Pons (tissue), 1 donor: ENCODE measurements around the gene ATOH7.
"Not testable (repeated sequence)": the region's sequence is repeated elsewhere in the genome, so short reads cannot be mapped to it uniquely, and the experiment has no call there.

Experiments
- DNase-seq: peaks from one replicate; pipeline ENCODE4 v3.0.0-alpha.2; 2016; ENCODE audit warnings: low spot score

The ATOH7 gene

DNA sequence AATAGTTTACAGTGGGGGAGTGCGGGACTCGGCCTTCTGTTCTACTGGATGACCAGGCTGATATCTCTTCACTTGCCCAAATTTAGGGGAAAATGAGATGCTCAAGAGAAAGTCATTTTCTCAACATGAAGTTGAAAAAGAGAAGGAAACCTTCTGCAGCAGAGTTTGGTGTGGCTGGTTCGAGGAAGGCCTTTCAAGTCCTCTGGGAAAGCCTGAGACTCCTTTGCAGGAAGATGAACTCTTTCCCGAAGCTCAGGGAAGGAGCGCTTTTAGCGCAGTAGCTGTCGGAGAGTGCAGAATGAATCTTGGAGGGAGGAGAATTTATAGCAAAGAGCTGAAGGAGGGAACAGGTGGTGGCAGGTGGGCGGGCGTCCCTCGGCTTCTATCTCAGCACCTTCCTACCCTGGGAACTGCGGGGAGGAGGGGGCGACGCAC lies at the start of gene ATOH7:
Gene ATOH7 (minus strand): TSS at position 297 of the 435 bp plus-strand sequence. CDS start 436 bp downstream, outside the sequence.
- DNase-seq: peak; percentile 28

DNA sequence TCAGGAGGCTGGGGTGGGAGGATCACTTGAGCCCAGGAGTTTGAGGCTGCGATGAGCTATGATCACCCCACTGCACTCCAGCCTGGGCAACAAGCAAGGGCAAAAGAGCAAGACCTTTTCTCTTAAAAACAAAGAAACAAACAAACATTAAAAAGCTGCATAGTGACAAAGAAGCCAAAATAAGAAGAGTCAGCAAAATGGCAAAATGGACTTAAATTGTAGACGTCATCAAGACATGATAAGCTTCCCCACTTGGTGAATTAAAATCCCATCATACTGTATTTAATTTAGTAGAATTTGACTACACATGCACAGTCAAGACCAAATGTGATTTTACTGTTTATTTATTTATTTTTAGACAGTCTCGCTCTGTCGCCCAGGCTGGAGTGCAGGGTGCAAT lies 48.8 kb upstream of the ATOH7 start:
- no peak for DNase-seq

DNA sequence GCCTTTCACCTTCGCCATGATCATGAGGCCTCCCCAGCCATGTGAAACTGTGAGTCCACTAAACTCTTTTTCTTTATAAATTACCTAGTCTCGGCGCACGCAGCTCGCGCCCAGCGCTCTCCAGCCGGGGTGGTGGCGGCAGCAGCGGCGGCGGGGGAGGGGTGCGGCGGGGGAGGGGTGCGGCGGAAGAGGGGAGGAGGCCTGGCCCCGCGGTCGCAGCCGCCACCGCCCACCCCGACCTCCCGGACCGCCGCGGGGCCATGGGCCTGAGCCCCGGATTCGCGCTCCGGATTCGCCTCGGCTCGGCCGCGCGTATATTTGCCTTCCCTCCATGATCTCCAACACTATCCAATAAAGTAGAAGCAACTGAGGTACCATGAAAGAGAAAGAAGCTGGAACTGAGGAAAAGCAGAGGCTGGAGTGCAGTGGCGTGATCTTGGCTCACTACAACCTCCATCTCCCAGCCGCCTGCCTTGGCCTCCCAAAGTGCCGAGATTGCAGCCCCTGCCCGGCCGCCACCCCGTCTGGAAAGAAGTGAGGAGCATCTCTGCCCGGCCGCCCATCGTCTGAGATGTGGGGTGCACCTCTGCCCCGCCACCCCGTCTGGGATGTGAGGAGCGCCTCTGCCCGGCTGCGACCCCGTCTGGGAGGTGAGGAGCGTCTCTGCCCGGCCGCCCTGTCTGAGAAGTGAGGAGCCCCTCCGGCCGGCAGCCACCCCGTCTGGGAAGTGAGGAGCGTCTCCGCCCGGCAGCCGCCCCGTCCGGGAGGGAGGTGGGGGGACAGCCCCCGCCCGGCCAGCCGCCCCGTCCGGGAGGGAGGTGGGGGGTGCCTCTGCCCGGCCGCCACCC lies 47.2 kb upstream of the ATOH7 start:
- not testable (repeated sequence) for DNase-seq

DNA sequence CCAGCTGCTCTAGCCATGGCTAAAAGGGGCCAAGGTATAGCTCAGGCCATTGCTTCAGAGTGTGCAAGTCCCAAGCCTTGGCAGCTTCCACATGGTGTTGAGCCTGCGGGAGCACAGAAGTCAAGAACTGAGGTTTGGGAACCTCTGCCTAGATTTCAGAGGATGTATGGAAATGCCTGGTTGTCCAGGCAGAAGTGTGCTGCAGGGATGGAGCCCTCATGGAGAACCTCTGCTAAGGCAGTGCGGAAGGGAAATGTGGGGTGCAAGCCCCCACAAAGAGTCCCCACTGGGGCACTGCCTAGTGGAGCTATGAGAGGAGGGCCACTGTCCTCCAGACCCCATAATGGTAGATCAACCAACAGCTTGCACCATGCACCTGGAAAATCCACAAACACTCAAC lies 45.9 kb upstream of the ATOH7 start:
- not testable (repeated sequence) for DNase-seq

DNA sequence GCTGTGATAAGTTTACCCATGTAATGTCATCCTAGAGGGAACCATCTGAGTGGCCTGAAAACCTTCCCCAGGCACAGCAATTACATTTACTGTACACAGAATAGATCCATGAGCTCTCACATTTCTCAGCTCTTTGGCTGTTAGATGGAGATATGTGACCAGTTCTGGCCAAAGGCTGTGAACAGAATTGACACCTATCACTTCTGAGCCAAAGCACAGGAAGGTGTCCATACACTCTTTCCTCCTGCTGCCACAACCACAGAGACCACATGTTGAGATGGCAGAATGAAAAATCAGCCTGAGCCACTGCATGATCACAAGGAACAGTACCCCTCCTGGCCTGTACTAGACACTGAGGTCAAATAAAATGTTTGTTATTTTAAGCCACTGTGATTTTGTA lies 44.3 kb upstream of the ATOH7 start:
- no peak for DNase-seq

DNA sequence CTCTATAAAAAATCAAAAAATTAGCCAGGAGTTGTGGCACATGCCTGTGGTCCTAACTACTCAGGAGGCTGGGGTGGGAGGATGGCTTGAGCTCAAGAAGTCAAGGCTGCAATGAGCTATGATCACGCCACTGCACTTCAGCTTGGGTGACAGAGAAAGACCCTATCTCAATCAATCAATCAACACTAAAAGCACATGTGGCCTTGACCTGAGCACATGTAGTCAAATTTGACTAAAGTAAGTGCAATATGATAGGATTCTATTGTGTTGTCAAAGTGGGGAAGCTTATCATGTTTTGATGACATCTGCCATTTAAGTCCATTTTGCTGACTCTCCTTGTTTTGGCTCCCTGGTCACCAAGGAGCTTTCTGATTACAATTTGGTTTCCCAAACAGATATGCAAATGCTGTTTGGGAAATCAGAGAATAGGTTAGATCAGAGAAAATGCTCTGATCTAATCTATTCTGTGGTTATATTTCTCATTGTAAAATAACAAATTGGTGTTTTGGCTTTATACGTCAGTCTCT lies 43.8 kb upstream of the ATOH7 start:
- no peak for DNase-seq

DNA sequence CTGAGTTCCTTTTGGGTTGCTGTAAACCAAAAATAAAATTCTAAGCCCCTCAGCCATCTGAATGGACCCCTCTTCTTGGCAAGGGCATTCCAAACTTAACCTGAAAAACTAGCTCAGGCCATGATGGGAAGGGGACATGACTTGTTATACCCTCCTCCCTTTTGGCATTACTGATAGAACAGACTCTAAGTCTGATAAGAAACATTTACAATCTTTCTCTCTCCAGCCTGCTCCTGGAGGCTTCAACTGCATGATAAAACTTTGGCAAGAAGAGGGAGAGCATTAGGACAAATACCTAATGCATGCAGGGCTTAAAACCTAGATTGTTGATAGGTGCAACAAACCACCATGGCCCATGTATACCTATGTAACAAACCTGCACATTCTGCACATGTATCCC lies 40.9 kb upstream of the ATOH7 start:
- DNase-seq: no peak

DNA sequence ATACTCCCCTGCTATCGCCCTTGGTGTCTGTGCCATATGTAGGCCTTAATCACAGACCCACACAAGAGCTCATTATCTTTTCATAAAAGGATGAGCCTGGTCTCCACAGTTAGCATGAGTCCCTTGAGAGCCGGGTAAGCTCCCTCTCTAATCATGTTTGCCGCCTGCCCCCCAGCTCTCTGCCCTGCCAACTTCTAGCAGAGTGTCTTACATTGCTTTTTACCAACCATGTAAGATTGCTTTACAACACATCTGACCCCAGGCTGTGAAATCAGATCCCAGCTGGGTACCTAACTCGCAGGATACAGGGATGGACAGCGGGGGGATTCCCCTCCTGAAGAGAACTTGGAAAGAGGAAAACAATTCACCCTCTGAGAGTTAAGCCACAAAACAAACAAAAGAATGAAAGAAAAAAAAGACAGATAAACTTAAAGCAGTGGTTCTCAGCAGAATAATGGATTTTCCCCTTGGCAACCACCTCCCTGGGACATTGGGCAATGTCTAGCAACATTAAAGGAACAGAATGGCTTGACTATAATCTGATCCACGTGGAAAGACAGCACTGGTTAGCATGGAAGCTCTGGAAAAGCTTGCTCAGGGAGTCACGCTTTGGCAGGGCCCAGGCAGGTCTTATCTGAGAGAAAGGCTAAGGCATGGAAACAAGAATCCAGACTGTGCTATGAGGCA lies 39.4 kb upstream of the ATOH7 start:
- DNase-seq: no peak

DNA sequence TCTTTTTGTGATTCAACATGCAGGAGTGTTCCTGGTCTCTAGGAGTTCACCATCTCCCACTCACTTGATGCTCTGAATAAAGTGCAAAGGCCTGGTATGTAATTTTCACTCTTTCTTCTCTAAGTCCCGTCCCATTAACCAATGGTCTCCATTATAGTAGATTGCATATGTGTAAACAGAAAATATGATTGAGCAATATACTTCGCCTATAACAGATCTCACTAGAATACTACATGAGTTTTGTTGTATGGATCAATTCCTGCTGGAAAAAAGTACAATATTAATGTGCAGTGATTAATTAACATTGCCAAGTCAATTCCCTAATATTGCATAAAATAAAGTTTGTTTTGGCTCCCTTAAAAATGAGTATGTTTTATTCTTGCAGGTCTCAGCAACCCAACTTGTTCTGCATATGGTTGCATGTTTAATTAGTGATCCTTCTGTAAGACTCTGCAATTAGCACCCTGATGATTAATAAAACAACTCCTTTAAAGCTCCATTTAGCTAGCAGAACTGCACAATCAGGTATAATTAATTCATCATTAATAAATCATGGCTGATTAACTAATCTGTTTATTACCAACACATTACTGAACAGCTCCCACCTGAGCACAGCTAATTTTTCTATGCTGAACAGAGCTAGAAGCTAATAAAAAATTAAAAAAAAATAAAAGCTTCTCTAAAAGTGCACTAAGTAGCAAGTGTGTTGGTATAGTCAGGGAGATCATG lies 37.8 kb upstream of the ATOH7 start:
- DNase-seq: no peak

DNA sequence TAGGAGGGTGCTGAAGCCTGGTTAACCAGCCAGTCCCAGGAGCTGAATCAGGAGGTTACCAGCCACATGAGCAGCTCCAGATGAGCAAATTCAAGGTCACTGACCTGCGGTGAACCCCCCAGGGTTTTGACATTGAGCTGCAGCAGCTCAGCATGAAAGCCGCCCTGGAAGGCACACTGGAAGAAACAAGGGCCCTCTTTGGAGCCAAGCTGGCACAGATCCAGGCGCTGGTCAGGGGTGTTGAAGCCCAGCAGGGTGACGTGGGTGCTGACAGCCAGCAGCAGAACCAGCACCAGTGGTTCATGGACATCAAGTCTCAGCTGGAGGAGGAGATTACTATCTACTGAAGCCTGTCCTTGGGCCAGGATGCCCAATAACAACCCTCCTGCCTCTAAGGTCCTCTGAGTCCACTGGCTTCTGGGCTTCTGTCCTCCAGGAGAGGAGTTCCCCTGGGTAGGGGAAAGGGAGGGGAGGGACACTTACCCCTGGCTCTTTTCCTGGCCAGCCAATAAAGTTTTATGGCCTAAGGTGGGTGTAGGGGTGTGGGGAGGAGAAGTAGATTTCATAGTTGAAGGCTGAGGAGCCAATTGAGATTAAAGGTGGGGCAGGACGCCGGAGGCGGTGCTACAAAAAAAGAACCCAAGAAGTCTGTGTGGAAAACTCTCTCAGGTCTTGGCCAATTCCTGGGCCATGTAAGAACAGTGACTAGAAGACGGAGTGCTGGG lies 29.4 kb upstream of the ATOH7 start:
- peak; percentile 29 for DNase-seq

DNA sequence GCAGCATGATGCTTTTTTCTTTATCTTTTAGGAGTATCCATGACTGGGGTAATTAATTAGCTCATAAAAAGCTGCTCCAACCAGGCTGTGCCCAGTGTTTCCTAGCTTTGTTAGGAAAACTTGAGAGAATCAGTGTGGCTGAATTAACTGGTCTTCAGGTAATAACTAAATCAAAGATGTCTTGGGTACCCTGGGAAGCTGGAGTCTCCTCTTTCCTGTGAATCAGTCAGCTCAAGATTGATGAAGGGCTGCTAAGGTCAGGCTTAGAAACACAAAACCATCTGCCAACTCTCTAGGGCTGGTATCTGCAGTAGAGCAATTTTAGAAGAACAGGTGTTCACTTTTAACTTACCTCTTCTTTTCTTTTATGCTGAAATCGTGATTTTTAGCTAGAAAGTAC lies 21.4 kb upstream of the ATOH7 start:
- DNase-seq: no peak

DNA sequence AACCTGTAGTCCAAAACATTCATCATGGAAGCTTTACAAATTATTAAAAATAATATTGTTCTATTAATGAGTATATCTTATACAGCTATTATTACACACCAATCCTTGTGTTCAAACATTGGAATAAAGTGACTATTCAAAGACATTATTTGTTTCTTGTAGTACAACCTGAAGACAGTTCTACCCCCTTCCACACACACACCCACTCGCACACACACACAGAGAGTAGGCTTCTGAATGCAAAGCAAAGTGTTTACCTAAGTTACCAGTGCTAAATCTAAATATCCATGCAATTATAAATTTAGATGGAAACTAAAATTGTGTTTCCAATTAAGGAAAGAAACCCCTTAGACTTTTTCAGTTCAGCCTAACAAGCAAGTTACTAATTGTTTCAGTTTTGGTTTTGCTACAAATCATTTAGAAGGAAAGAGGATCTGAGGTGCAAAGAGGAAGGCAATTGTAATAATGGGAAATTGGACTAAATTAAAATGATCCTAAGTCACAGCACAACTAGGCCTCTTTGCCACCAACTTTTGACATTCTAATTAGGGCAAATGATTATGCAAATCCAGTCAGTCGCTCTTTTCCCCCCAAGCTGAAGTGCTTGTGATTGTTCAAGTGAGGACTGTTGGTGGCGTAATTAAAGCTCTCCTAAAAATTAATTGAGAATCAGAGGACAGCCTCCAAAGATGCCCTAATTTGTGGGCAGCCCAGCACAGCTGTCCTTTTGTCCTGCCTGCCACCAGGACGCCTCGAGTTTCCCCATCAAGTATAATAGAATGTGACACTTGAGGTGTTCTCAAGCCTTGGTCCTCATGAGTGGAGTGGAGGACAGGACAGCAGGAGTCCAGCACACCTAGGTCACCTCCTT lies 19.9 kb upstream of the ATOH7 start:
- DNase-seq: no peak

DNA sequence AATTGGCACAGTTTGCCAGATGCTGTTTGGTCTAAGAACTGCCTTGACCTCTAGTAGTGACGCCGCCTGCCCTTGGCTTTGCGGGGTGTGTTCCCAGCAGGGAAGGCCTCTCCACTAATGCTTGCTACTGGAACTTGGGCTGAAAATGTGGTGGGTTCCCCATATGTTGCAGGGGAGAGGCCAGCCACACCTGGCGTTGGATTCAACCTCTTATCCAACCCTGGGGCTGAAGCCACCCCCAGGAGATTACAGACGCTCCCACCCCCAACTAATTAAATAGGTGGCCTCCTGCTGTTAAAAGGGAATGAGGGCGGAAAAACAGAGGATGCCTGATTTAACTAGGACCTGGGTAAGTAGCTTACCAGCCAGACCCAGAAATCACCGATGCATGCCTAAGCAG lies 19.2 kb upstream of the ATOH7 start:
- DNase-seq: no peak

DNA sequence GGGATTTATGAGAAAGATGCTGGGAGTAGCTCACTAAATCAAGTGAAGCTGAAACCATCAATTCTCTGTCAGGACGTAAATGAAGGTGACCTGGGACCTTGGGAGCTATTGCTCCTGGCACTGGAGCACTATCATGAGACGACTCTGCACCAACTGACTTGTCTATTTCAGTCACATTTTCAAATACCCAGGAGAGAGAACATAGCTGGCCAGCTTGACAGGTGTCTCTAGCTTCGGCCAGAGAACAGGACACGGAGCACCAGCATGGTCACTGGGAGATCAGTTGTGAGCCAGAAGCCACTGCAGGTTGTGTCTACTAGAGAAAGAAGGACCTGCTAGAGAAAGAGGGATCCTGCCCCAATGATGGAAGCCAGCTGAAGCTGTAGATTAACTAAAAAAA lies 17.4 kb upstream of the ATOH7 start:
- DNase-seq: no peak

DNA sequence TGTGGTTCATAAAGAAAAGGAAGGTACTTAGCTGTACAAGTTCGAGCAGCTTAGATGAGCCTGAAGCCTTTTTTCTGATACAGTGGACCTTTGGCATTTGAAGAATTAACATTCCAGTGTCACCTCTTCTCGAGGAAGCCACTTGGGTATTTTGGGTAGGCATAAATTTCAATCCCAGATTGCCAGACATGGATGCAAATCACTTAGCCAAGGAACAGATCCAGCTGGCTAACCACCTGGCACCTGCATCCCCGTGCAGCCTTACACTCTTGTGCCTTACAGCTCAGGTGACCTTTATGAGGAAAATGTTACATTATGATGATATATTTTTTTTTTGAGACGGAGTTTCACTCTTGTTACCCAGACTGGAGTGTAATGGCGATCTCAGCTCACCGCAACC lies 16.0 kb upstream of the ATOH7 start:
- DNase-seq: no peak

DNA sequence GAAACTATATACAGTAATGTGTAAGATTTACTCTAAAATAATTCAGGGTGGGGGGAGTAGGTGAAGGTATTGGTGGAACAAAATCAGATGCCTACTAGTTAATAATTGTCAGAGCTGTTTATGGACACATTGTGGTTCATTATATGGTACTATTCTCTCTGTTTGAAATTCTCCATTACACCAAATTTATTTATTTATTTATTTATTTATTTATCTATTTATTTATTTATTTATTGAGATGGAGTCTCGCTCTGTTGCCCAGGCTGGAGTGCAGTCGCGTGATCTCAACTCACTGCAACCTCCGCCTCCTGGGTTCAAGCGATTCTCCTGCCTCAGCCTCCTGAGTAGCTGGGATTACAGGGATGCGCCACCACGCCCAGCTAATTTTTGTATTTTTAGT lies 14.5 kb upstream of the ATOH7 start:
- not testable (repeated sequence) for DNase-seq

DNA sequence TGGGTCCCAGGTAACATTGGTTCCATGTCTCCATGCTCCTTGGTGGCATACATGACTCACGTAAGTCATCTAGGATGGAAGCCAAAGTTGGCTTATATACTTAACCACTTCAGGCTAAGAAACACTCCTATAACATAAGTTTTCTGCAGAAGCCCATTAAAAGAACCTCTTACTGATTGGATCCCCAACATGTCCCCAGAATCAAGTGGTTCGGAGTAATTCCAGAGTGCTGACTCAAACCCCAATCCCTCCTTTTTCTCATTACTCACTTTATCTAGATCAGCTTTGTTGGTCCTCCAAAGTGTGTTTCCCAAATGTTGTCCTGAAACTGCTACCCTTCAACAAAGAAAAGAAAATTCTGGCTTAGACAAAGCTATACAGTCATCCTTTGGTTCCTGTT lies 10.1 kb upstream of the ATOH7 start:
- no peak for DNase-seq

DNA sequence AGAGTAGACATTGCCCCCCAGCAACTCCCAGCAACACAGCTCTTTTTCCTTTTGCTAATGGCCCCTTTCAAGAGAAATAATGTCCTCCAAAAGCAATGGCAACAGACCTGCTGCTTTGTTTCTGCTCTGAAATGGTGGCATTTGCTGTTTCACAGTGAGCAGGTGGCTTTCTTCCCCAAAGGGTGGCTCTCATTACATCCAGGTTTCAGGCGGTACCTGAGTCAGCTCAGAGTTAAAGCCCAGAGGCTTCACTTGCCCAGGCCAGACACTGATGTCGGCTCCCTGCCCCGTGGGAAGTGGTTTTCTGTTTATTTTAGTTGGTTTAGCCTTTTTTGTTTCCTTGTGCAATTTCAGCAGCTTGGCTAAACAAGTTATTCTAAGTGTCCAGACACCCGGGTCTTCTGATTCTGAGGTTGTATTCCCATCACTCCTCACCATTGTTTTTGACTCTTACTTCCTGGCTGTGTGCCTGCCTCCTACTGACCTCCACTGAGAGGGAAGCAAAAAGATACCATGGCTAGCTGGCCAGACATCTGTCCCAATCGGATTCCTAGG lies 7.8 kb upstream of the ATOH7 start:
- DNase-seq: no peak

DNA sequence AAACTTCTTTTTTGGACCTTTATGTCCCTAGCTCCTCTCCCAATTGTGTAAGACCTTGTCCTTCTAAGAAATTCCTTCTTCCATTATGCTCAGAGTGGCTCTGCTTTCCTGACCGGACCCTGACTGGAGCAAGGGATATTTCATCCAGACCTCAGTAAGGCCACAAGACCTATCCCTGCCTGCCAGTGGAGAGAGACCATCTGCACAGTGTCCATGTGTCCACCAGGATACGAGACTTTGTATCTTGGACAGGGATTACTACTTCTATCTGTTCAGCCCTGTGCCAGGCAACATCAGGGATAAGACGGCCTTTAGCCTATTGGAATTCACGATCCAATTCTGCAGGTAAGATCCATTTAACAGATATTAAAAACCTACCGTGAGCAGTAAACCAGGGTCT lies 7.2 kb upstream of the ATOH7 start:
- DNase-seq: no peak

DNA sequence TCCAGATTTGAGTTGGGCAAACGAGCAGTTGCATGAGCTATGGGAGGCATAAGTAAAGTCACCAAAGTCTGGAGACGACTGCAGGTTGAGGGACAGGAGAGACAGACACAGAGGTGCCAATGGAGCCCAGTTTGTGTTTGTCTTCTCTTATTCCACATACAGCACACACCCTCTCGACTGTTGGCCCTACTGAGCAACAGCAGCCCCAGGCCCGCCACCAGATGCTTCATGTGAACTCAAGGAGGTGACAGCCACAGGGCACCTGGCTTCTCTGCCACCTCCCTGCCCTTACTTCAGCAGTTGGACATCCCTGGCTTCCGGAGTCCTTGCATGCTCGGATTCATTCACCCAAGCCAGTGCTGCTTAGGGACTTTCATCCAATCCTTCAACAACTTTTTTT lies 6.5 kb upstream of the ATOH7 start:
- DNase-seq: no peak

DNA sequence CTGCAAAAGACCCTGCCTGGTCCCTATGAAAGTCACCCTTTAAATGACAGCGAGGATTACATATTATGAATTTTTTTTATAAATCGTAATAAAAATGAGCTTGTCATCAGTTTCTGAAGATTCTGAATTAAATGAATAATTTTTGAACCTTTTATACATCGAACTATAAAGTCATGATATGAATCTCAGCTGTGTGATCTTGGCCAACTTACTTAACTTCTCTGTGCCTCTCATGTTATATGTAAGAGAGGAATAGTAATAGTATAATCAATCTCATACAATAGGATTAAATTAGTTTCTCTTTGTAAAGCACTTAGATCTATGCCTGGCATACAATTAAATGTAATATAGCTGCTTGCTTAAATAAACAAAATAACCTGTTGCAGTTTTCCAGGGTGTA lies 5.3 kb upstream of the ATOH7 start:
- DNase-seq: no peak
